HCT116 (cell line): ENCODE measurements around the gene USP17L30. TPM values are rescaled to one million over a fixed set of nuclear protein-coding genes. Genes with fewer than 3 reads are reported as not detected.
"Not testable (repeated sequence)": the region's sequence is repeated elsewhere in the genome, so short reads cannot be mapped to it uniquely, and the experiment has no call there.

Experiments used
- ATAC-seq: fragments of 200-7000 bp; cut with Tn5 transposase; 2 replicates; pipeline ENCODE4 v1.9.1; 2020; ENCODE audit warnings: mild to moderate bottlenecking, moderate library complexity
- BruUV-seq: library from RNA; stranded (reverse); fragments of 400-500 nt; replicated peaks from 2 replicates; lab custom pipeline; 2021; lab: Mats Ljungman, UMichigan
- CTCF ChIA-PET: fragments of 300-600 bp; sonication (Branson Sonifier 250); formaldehyde crosslinking; loops from one replicate; lab custom pipeline; 2021; ENCODE audit warnings: antibody characterized with exemption; lab: Charles Lee
- POLR2A ChIA-PET: fragments of 300-600, 350-600 bp; sonication (Branson Sonifier 250); formaldehyde crosslinking; loops from one replicate; lab custom pipeline; 2021; ENCODE audit warnings: antibody characterized with exemption; lab: Charles Lee
- RAD21 ChIA-PET, 2 experiments: fragments of 300-600 bp; sonication (Branson Sonifier 250); formaldehyde crosslinking; loops; one replicate each; lab custom pipeline; 2023; ENCODE audit warnings: low total read pairs in 2 of 2; ENCODE audit not compliant: uncharacterized antibody in 2 of 2, unreplicated experiment in 2 of 2, low non-redundant PET in 1 of 2; lab: Charles Lee
- DNase-seq: peaks from one replicate; pipeline ENCODE4 v3.0.0-alpha.2; 2010; ENCODE audit warnings: low read depth, low spot score
- H2AFZ ChIP-seq: fragments of 200-600 bp; shearing (Covaris generic), sonication (generic); 2 replicates; pipeline ENCODE4 v1.6.1; 2017; ENCODE audit warnings: low read depth, mixed run types, mixed read lengths, antibody characterized with exemption, low read length; ENCODE audit not compliant: poor library complexity, severe bottlenecking
- H3K27ac ChIP-seq: 2 replicates; pipeline ENCODE4 v1.5.1; 2012; ENCODE audit warnings: low read depth, low read length
- H3K27me3 ChIP-seq: fragments of 200-600 bp; sonication (generic); 2 replicates; pipeline ENCODE4 v1.6.1; 2016; ENCODE audit warnings: mixed run types, low read length, mixed read lengths; ENCODE audit not compliant: insufficient read depth
- H3K36me3 ChIP-seq, 2 experiments: fragments of 200-500 bp in 1 of 2; fragments of 200-600 bp in 1 of 2; sonication (Bioruptor generic) in 1 of 2; sonication (generic) in 1 of 2; 2 replicates each; pipeline versions ENCODE4 v1.5.1 to v1.6.1; 2014 to 2016; ENCODE audit warnings: low read length in 2 of 2, inconsistent platforms in 1 of 2, mixed read lengths in 1 of 2, mixed run types in 1 of 2; ENCODE audit not compliant: insufficient read depth in 2 of 2, control insufficient read depth in 1 of 2
- H3K4me1 ChIP-seq, 2 experiments: fragments of 200-600 bp in 1 of 2; sonication (generic) in 1 of 2; 2 replicates each; pipeline versions ENCODE4 v1.5.1 to v1.6.1; 2012 to 2017; ENCODE audit warnings: low read length in 2 of 2, inconsistent platforms in 1 of 2, mild to moderate bottlenecking in 1 of 2, mixed read lengths in 1 of 2, mixed run types in 1 of 2, moderate library complexity in 1 of 2; ENCODE audit not compliant: insufficient read depth in 2 of 2, control insufficient read depth in 1 of 2
- H3K4me2 ChIP-seq: fragments of 200-600 bp; sonication (generic); 2 replicates; pipeline ENCODE4 v1.6.1; 2017; ENCODE audit warnings: mixed run types, low read length, mixed read lengths
- H3K4me3 ChIP-seq, 2 experiments: fragments of 200-600 bp in 1 of 2; sonication (generic) in 1 of 2; replicated peaks in 1 of 2; 2 replicates each; pipeline ENCODE4 v1.5.1; 2011 to 2016; ENCODE audit warnings: low read length in 2 of 2, control low read depth in 1 of 2, low read depth in 1 of 2, mild to moderate bottlenecking in 1 of 2, mixed read lengths in 1 of 2, mixed run types in 1 of 2
- H3K79me2 ChIP-seq: fragments of 200-600 bp; sonication (generic); 2 replicates; pipeline ENCODE4 v1.6.1; 2017; ENCODE audit warnings: mild to moderate bottlenecking, mixed run types, low read length, moderate library complexity, mixed read lengths; ENCODE audit not compliant: insufficient read depth
- H3K9ac ChIP-seq: fragments of 200-600 bp; sonication (generic); 2 replicates; pipeline ENCODE4 v1.6.1; 2016; ENCODE audit warnings: low read length, mixed read lengths
- H3K9me2 ChIP-seq: fragments of 200-600 bp; sonication (generic), shearing (Covaris generic); 2 replicates; pipeline ENCODE4 v1.6.1; 2017; ENCODE audit warnings: mixed run types, mild to moderate bottlenecking, moderate library complexity; ENCODE audit not compliant: insufficient read depth
- H3K9me3 ChIP-seq, 2 experiments: fragments of 200-500 bp in 1 of 2; fragments of 200-600 bp in 1 of 2; sonication (Bioruptor generic) in 1 of 2; sonication (generic) in 1 of 2; 2 replicates each; pipeline ENCODE4 v1.6.1; 2014 to 2017; ENCODE audit warnings: low read length in 2 of 2, mixed read lengths in 2 of 2, inconsistent platforms in 1 of 2, low read depth in 1 of 2, mild to moderate bottlenecking in 1 of 2, mixed run types in 1 of 2, moderate library complexity in 1 of 2; ENCODE audit not compliant: control insufficient read depth in 1 of 2, insufficient read depth in 1 of 2
- H4K20me1 ChIP-seq: fragments of 200-600 bp; sonication (generic), shearing (Covaris generic); 2 replicates; pipeline ENCODE4 v1.6.1; 2017; ENCODE audit warnings: mixed run types, mild to moderate bottlenecking, moderate library complexity; ENCODE audit not compliant: insufficient read depth
- intact Hi-C: fragments of 100-400 bp; cut with micrococcal nuclease; formaldehyde crosslinking; loops from 2 replicates; pipeline ENCODE4 v1.10.0; 2022
- total RNA-seq: library from RNA; stranded (reverse); gene quantifications from one replicate; pipeline ENCODE4 v1.2.1, GENCODE V29; 2021; ENCODE audit not compliant: unreplicated experiment

The USP17L30 gene
- total RNA-seq, 1 experiment from 2014 or later = not detected

DNA sequence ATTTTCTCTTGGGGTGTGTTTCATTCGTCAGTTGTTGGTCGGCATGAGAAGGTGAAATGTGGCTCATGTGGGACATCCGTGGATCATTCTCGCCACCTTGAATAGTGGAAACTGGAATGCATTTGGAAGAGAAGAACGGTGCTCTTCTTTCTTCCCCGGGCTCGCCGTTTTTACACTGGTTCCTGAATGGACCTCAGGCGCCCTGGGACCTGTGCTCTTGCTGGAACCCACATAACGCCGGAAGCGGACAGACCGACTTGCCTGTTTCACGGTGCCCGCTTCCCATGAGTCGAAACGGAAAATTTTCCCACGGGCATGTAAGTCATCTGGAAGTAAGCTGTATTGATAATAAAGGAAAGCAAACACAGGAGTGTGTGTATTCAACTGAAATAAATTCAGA is 12.1 kb upstream of the USP17L30 start:
- BruUV-seq, H3K4me3 ChIP-seq, POLR2A ChIA-PET, ATAC-seq, intact Hi-C loops, H3K9me3 ChIP-seq, H3K27ac ChIP-seq, H3K4me1 ChIP-seq, H3K9ac ChIP-seq, H3K27me3 ChIP-seq, RAD21 ChIA-PET, H2AFZ ChIP-seq, H3K4me2 ChIP-seq, H3K9me2 ChIP-seq, DNase-seq, CTCF ChIA-PET, H3K79me2 ChIP-seq, H4K20me1 ChIP-seq, H3K36me3 ChIP-seq: not testable (repeated sequence)

DNA sequence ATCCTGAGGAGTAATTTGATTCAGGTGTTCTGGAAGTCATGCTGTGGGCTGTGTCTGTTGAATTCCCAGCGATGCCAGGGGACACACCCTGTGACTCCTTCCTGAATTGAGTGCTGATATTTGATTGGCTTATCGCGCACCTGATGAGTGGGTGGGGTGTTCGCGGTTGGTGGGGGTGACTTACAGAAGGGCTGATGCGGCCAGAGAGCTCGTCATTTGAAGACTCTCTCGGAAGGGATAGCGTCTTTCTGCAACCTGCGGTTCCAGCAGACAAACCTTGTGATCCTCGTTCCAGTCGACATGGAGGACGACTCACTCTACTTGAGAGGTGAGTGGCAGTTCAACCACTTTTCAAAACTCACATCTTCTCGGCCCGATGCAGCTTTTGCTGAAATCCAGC is 9.6 kb upstream of the USP17L30 start, which contains the start of gene USP17L29:
TSS of gene USP17L29 (plus strand) at position 301 of the 400 bp plus-strand sequence. CDS start at position 301, 0 bp downstream.
- H3K4me2 ChIP-seq, H3K4me1 ChIP-seq, H2AFZ ChIP-seq, RAD21 ChIA-PET, CTCF ChIA-PET, H3K79me2 ChIP-seq, H4K20me1 ChIP-seq, DNase-seq, H3K27me3 ChIP-seq, BruUV-seq, H3K9ac ChIP-seq, H3K9me2 ChIP-seq, POLR2A ChIA-PET, H3K36me3 ChIP-seq, H3K4me3 ChIP-seq, ATAC-seq, H3K27ac ChIP-seq, H3K9me3 ChIP-seq, intact Hi-C loops: not testable (repeated sequence)

DNA sequence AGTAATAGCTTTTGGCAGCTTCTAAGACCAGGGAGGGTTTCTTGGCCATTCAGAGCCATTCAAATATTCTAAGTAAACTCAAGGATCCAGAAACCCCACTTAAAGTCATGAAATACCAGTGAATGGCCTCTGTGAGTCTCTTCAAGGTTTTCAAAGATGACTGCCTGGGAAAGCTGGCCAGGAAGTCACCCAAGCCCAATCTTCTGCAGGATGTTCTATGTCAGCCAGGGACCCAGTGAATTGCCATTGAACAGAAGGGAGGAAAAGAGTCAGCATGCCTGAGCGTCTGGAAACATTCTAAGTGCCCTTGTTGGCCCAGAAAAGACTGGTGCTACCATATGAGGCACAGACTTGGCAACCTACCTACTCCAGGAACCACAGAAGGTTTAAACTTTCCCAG is 17.0 kb downstream of the USP17L30 start:
- CTCF ChIA-PET, POLR2A ChIA-PET: not testable (repeated sequence)

More for the DNA sequence above, 17.0 kb downstream of the USP17L30 start:
- H3K27me3 ChIP-seq, H3K4me1 ChIP-seq, H3K9me3 ChIP-seq, BruUV-seq, H4K20me1 ChIP-seq, intact Hi-C loops, DNase-seq, H3K9me2 ChIP-seq, H3K27ac ChIP-seq, RAD21 ChIA-PET, ATAC-seq, H3K4me3 ChIP-seq, H3K36me3 ChIP-seq, H3K9ac ChIP-seq, H3K79me2 ChIP-seq, H2AFZ ChIP-seq, H3K4me2 ChIP-seq: not testable (repeated sequence)
